NB4 (cell line): ENCODE data around the gene KLHL30.
"Not testable (repeated sequence)": the region's sequence is repeated elsewhere in the genome, so short reads cannot be mapped to it uniquely, and the experiment has no call there.

Experiments used
- DNase-seq: peaks from one replicate; pipeline ENCODE4 v3.0.0; 2010; ENCODE audit warnings: low read depth
- H3K4me3 ChIP-seq: one replicate; pipeline ENCODE4 v1.5.1; 2011; ENCODE audit warnings: mild to moderate bottlenecking, low read depth, low read length, moderate library complexity
- CTCF ChIP-seq: IDR thresholded peaks from one replicate; pipeline ENCODE4 v1.5.1; 2012; ENCODE audit warnings: low read depth, low read length
- MYC ChIP-seq: IDR thresholded peaks from 2 replicates; pipeline ENCODE4 v1.6.1; 2011; ENCODE audit warnings: low read depth, low read length
- POLR2A ChIP-seq: IDR thresholded peaks from 2 replicates; pipeline ENCODE4 v1.6.1; 2011; ENCODE audit warnings: mild to moderate bottlenecking; ENCODE audit not compliant: insufficient read length; ENCODE audit errors: extremely low read depth
- TF ChIP-seq, protein P1 (sequence below): IDR thresholded peaks from 2 replicates; pipeline ENCODE4 v1.6.1; 2011; ENCODE audit warnings: low read depth, low read length

The KLHL30 gene

GRCh38 chr2:238169048-238169707, 30.7 kb downstream of the KLHL30 start:
- H3K4me3 ChIP-seq = no peak overlapping the region
- peak; percentile 58 for DNase-seq
- TF ChIP-seq, protein P1, sequence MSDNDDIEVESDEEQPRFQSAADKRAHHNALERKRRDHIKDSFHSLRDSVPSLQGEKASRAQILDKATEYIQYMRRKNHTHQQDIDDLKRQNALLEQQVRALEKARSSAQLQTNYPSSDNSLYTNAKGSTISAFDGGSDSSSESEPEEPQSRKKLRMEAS = no peak
- TF ChIP-seq CTCF (no peak), POLR2A (no peak), MYC (no peak)

GRCh38 chr2:238169708-238170251, 31.3 kb downstream of the KLHL30 start:
- no peak for TF ChIP-seq POLR2A
- TF ChIP-seq, protein P1 = no peak
- TF ChIP-seq MYC = no peak
- TF ChIP-seq CTCF = no peak
- no peak overlapping the region for H3K4me3 ChIP-seq
- peak; percentile 93 for DNase-seq

DNA sequence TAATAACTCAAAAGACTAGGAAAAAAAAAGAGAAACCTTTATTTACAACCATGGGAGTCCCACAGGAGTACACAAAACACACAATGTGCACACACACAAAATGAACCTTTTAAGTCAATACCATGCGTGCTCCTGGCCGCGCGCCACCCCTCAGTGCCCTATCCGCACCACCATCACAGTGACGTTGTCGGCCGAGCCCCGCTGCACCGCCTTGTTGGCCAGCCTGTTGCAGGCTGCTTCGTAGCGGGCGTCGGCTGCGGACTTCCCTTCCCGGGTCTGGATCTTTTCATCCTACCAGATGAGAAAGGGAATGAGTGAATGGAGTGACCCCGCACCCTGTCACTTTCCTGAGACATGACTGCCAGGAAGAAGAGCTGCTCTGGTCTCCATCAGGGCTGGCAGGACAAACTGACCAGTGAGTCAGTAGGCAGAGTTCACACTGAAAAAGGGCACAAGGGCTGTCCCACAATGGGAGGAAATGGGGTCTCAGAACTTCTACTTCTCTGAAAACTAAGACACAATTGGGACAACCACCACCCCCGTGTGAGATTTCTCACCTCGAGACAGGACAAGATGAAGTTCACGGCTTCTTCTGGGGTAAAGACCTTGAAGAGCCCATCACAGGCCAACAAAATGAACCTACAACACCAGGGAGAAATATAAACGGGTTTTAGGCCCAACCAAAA, 32.1 kb downstream of the KLHL30 start:
- H3K4me3 ChIP-seq = no peak overlapping the region
- no peak for TF ChIP-seq CTCF
- TF ChIP-seq POLR2A = no peak
- TF ChIP-seq, protein P1 = no peak
- TF ChIP-seq MYC = no peak
- no peak for DNase-seq

DNA sequence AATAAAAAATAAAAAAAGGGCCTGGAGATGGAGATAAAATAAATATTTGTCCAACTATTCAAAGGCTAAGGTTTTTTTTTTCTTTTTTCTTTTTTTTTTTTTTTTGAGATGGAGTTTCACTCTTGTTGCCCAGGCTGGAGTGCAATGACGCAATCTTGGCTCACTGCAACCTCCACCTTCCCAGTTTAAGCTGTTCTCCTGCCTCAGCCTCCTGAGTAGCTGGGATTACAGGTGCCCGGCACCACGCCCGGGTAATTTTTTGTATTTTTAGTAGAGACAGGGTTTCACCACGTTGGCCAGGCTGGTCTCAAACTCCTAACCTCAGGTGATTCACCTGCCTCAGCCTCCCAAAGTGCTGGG, 32.6 kb downstream of the KLHL30 start:
- H3K4me3 ChIP-seq, DNase-seq: not testable (repeated sequence)

GRCh38 chr2:238171575-238172187, 33.2 kb downstream of the KLHL30 start:
- no peak for DNase-seq
- TF ChIP-seq POLR2A = no peak
- no peak for TF ChIP-seq MYC
- TF ChIP-seq CTCF = no peak
- TF ChIP-seq, protein P1 = no peak
- H3K4me3 ChIP-seq = no peak overlapping the region

DNA sequence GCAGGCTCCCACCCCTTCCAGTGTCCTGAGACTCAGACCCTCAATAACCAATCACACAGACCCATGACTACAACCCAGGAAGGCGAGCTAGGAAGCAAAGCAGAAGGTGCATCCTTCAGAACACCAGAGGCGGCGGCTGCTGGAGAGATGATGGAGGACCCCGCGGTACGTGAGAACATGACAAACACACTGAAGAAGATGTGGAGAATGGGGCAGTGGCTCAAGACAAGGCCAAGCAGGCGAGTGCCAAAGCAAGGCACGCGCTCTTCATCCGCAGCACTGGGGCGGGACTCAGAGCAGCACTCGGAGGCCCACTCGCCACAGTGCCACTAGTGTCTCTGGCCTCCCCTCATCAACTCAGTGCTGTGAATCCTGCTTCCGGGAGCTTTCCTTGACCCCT, 34.0 kb downstream of the KLHL30 start:
- TF ChIP-seq MYC (no peak), POLR2A (no peak), CTCF (no peak)
- TF ChIP-seq, protein P1 = no peak
- no peak overlapping the region for H3K4me3 ChIP-seq
- no peak for DNase-seq
